ENCODE measurements around the gene ZNF516. TPM values are rescaled to one million over a fixed set of nuclear protein-coding genes. Genes with fewer than 3 reads are reported as not detected.

Gene ZNF516
- total and polyA plus RNA-seq, 8 donors = 5.4 to 21.3 (median 12.7) TPM

DNA sequence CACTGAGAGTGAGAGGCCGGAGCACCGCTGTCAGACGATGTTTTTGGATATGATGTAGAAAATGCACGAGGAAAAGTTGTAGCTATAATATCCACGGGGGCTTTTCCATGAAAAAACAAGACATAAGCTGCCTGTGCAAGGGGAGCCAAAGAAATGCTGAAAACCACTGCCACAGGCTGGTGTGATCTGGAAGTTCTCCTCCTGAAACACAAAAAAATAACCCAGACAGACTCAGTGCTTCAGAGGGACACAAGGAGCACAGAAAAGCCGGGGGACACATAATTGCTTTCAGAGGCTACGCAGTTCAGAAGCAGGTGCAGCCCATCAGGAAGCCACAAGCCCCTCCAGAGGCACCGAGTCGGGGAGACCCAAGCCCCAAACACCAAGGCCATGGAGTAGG, 98.2 kb downstream of the ZNF516 start:
- TF ChIP-seq, protein P1, sequence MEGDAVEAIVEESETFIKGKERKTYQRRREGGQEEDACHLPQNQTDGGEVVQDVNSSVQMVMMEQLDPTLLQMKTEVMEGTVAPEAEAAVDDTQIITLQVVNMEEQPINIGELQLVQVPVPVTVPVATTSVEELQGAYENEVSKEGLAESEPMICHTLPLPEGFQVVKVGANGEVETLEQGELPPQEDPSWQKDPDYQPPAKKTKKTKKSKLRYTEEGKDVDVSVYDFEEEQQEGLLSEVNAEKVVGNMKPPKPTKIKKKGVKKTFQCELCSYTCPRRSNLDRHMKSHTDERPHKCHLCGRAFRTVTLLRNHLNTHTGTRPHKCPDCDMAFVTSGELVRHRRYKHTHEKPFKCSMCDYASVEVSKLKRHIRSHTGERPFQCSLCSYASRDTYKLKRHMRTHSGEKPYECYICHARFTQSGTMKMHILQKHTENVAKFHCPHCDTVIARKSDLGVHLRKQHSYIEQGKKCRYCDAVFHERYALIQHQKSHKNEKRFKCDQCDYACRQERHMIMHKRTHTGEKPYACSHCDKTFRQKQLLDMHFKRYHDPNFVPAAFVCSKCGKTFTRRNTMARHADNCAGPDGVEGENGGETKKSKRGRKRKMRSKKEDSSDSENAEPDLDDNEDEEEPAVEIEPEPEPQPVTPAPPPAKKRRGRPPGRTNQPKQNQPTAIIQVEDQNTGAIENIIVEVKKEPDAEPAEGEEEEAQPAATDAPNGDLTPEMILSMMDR (IDR thresholded peaks at IDR 0.05) = no peak
- Histone ChIP-seq H3K27me3 (no peaks in the 10 kb centered on the region), H3K4me1 (no peaks in the 10 kb centered on the region), H3K36me3 (no peaks in the 10 kb centered on the region), H3K27ac (no peak overlapping the region), H3K9me3 (no peaks in the 10 kb centered on the region), H3K4me3 (no peak overlapping the region)
- no peak for ATAC-seq
- intact Hi-C loops (cut with DNase I) = loop anchor here in 2 of 3 donors (5.0 kb wide), 2 partner anchors 286 to 311 kb away; no protein-coding TSS in a partner anchor
- no peak for DNase-seq
- 88 to 92% methylated on average over 9 of the region's 9 CpGs for WGBS, 2 donors
- FAIRE-seq = no peak

DNA sequence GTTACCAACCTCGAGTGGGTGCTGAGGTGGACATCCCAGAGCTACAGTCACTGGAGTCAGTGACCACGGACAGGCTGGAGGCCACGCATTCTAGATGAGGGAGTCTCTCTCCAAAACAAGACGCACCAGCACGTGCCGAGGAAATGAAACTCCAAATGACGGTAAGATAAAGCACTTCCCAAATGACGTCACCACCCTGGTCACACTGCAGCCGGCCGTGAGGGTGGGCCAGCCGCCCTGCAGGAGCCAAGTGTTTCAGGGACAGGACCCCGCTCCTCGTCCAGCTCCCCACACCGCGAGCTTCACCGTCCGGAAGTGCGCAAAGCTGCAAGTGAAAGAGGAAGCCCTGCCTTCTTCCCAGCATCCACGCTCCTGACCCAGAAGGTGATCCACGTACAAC, 99.4 kb downstream of the ZNF516 start:
- no peaks in the 10 kb centered on the region for H3K9me3 ChIP-seq
- H3K27me3 ChIP-seq = no peaks in the 10 kb centered on the region
- H3K4me1 ChIP-seq = no peaks in the 10 kb centered on the region
- intact Hi-C loops (cut with DNase I) = loop anchor here in 2 of 3 donors (5.0 kb wide), 2 partner anchors 287 to 312 kb away; no protein-coding TSS in a partner anchor
- no peak for FAIRE-seq
- ATAC-seq = peak in 1 of 4 donors; percentile 16
- no peaks in the 10 kb centered on the region for H3K36me3 ChIP-seq
- H3K4me3 ChIP-seq = no peak overlapping the region
- TF ChIP-seq, protein P1 (IDR thresholded peaks at IDR 0.05) = no peak
- 87 to 89% methylated on average over 20 of the region's 20 CpGs for WGBS, 2 donors
- DNase-seq = no peak
- H3K27ac ChIP-seq = no peak overlapping the region

DNA sequence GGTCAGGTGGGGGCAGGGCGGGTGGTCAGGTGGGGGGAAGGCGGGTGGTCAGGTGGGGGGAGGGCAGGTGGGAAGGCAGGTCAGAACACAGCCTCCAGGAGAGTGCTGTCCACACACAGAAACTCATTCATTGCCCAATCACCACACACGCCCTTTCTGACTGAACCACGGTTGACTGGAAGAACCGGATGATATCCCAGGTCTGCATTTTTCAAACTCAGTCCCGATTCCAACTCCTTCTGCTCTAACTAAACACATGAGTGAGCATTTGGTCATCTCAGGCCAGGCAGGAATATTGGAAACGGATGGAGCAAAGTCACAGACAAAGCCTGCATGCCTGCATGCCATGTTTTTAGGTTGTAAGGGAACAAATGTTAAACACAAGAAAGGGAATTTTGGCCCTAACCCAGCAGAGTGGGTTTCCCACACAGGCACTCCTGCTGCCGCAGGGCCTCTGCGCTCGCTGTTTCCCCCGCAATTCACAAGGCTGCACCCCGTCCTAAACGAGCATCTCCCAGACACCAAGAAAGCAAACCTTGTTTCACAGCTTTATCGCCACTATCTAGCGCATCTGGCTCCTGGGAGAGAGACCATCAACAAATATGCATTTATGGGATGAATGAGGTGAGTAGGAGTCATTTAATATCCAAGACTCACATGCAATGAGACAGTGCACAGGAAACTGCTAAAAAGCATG, 100.1 kb downstream of the ZNF516 start:
- 74 to 82% methylated on average over 13 to 15 of the region's 15 CpGs for WGBS, 2 donors
- no peak for ATAC-seq
- H3K9me3 ChIP-seq = no peaks in the 10 kb centered on the region
- H3K27me3 ChIP-seq = no peaks in the 10 kb centered on the region
- FAIRE-seq = no peak
- intact Hi-C loops (cut with DNase I) = loop anchor here in 2 of 3 donors (5.0 kb wide), 2 partner anchors 287 to 312 kb away; no protein-coding TSS in a partner anchor
- TF ChIP-seq, protein P1 (IDR thresholded peaks at IDR 0.05) = no peak
- no peaks in the 10 kb centered on the region for H3K36me3 ChIP-seq
- peak in 1 of 6 donors; percentile 3 for DNase-seq
- no peak overlapping the region for H3K27ac ChIP-seq
- peaks cover 0 to 7% (median 0%) of the 10 kb centered on the region in 3 donors for H3K4me1 ChIP-seq
- H3K4me3 ChIP-seq = no peak overlapping the region

DNA sequence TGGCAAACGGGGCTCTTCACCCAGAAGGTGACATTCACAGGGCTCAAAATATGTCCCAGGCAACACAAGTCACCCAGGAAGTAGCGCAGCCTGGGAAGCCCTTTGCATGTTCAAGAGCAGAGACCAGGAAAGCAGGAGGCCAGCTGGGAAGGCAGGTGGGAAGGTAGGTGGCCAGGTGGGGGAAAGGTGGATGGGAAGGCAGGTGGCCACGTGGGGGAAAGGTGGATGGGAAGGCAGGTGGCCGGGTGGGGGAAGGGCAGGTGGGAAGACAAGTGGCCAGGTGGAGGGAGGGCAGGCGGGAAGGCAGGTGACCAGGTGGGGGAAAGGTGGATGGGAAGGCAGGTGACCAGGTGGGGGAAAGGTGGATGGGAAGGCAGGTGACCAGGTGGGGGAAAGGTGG, 102.7 kb downstream of the ZNF516 start:
- intact Hi-C loops (cut with DNase I) = no loop called here

More for the DNA sequence above, 102.7 kb downstream of the ZNF516 start:
- Histone ChIP-seq H3K36me3 (no peaks in the 10 kb centered on the region), H3K27me3 (no peaks in the 10 kb centered on the region), H3K4me1 (peaks cover 0 to 7% (median 0%) of the 10 kb centered on the region in 3 donors), H3K27ac (no peak overlapping the region), H3K9me3 (no peaks in the 10 kb centered on the region), H3K4me3 (no peak overlapping the region)
- FAIRE-seq = no peak
- ATAC-seq = no peak
- 73% methylated on average over 5 of the region's 5 CpGs for WGBS, 2 donors
- DNase-seq = no peak
- TF ChIP-seq, protein P1 (IDR thresholded peaks at IDR 0.05) = no peak
